Suprapubic skin (tissue), 4 donors: ENCODE results near the gene SEMA6C. TPM values are rescaled to one million over a fixed set of nuclear protein-coding genes. Genes with fewer than 3 reads are reported as not detected.
"Not testable (repeated sequence)": the region's sequence is repeated elsewhere in the genome, so short reads cannot be mapped to it uniquely, and the experiment has no call there.

Experiments used
- DNase-seq, 2 donors: peaks; one replicate each; pipeline ENCODE4 v3.0.0-alpha.2; 2019; ENCODE audit warnings: low spot score in 2 of 2
- H3K27ac ChIP-seq: fragments of 200-600 bp; sonication (generic); one replicate; pipeline ENCODE4 v1.5.1; 2019
- H3K27me3 ChIP-seq: fragments of 200-600 bp; sonication (generic); one replicate; pipeline ENCODE4 v1.5.1; 2019
- H3K36me3 ChIP-seq: fragments of 200-600 bp; sonication (generic); one replicate; pipeline ENCODE4 v1.5.1; 2019
- H3K4me1 ChIP-seq: fragments of 200-600 bp; sonication (generic); one replicate; pipeline ENCODE4 v1.5.1; 2019
- H3K4me3 ChIP-seq: fragments of 200-600 bp; sonication (generic); one replicate; pipeline ENCODE4 v1.5.1; 2019; ENCODE audit warnings: mild to moderate bottlenecking
- H3K9me3 ChIP-seq: fragments of 200-600 bp; sonication (generic); one replicate; pipeline ENCODE4 v1.5.1; 2019
- CTCF ChIP-seq, 2 donors: fragments of 200-600 bp in 1 of 2; fragments of 450-650 bp in 1 of 2; sonication (generic) in 1 of 2; IDR thresholded peaks; one replicate each; pipeline ENCODE4 v1.5.1; 2016 to 2019; ENCODE audit warnings: antibody characterized with exemption in 2 of 2, mild to moderate bottlenecking in 1 of 2, moderate library complexity in 1 of 2
- EP300 ChIP-seq: sonication (generic); formaldehyde crosslinking; IDR thresholded peaks from one replicate; pipeline ENCODE4 v1.6.1; 2017; ENCODE audit warnings: antibody characterized with exemption
- POLR2A ChIP-seq, 2 donors: fragments of 450-650 bp; IDR thresholded peaks; one replicate each; pipeline ENCODE4 v1.6.1; 2017; ENCODE audit warnings: antibody characterized with exemption in 2 of 2, mild to moderate bottlenecking in 2 of 2, moderate library complexity in 2 of 2
- POLR2AphosphoS5 ChIP-seq, 3 donors: sonication (generic); formaldehyde crosslinking; IDR thresholded peaks; one replicate each; pipeline ENCODE4 v1.6.1; 2017; ENCODE audit warnings: antibody characterized with exemption in 3 of 3
- WGBS: methylation state at CpG from one replicate; pipeline ENCODE4 v1.1.5; 2018; 5-methylcytosine and 5-hydroxymethylcytosine counted together
- total RNA-seq, 4 donors: library from RNA; depleted of rRNA; stranded (reverse); fragments of >200 nt; gene quantifications; one replicate each; pipeline ENCODE4 v1.1.0, GENCODE V29; 2016

Gene SEMA6C
- total RNA-seq, 4 donors from 2014 or later, result 5.5 to 19.0 (median 14.9) TPM

- peak in 1 of 2 donors; percentile 18 for DNase-seq
- H3K36me3 ChIP-seq, result no peaks in the 10 kb centered on the region
- WGBS, result 85% methylated on average over 7 of the region's 7 CpGs
- TF ChIP-seq POLR2A (IDR thresholded peaks at IDR 0.05), result no peak
- TF ChIP-seq CTCF (IDR thresholded peaks at IDR 0.05), result no peak
- no peak for TF ChIP-seq POLR2AphosphoS5 (IDR thresholded peaks at IDR 0.05)
- no peak for TF ChIP-seq EP300
- H3K4me1 ChIP-seq, result peaks cover 42% of the 10 kb centered on the region
- no peaks in the 10 kb centered on the region for H3K27me3 ChIP-seq
- no peak overlapping the region for H3K4me3 ChIP-seq
- H3K27ac ChIP-seq, result no peak overlapping the region
- no peaks in the 10 kb centered on the region for H3K9me3 ChIP-seq
Measured at GRCh38 chr1:151192047-151192446, 45.6 kb upstream of the SEMA6C start.

GRCh38 chr1:151189637-151190445 is 43.4 kb upstream of the SEMA6C start, which contains the start of gene VPS72:
Gene VPS72 (minus strand): TSS chr1:151190197. CDS start chr1:151190121, 76 bp downstream.
- Histone ChIP-seq H3K36me3 (peaks cover 12% of the 10 kb centered on the region), H3K4me3 (peak within 1 kb of the TSS; percentile 81), H3K27ac (peak within 1 kb of the TSS; percentile 88), H3K27me3 (no peaks in the 10 kb centered on the region), H3K4me1 (peaks cover 30% of the 10 kb centered on the region), H3K9me3 (no peaks in the 10 kb centered on the region)
- TF ChIP-seq POLR2AphosphoS5 (IDR thresholded peaks at IDR 0.05) (peak in 2 of 3 donors; percentile 18 to 56), POLR2A (IDR thresholded peaks at IDR 0.05) (no peak)
- WGBS, result under 1% methylated on average over 42 of the region's 42 CpGs
- peak; percentile 91 to 92 for DNase-seq

GRCh38 chr1:151188667-151189066 is 42.2 kb upstream of the SEMA6C start:
- WGBS, result 81% methylated on average over 8 of the region's 8 CpGs
- not testable (repeated sequence) for H3K9me3 ChIP-seq, H3K27ac ChIP-seq, DNase-seq, H3K27me3 ChIP-seq
- peak overlapping the region; percentile 81 for H3K4me3 ChIP-seq
- H3K4me1 ChIP-seq, result peaks cover 24% of the 10 kb centered on the region
- peaks cover 24% of the 10 kb centered on the region for H3K36me3 ChIP-seq

- WGBS, result 72% methylated on average over 1 of the region's 1 CpG
- peaks cover 24% of the 10 kb centered on the region for H3K4me1 ChIP-seq
- H3K27me3 ChIP-seq, result no peaks in the 10 kb centered on the region
- TF ChIP-seq POLR2A (IDR thresholded peaks at IDR 0.05) (no peak), POLR2AphosphoS5 (IDR thresholded peaks at IDR 0.05) (no peak)
- no peak overlapping the region for H3K4me3 ChIP-seq
- DNase-seq, result no peak
- H3K9me3 ChIP-seq, result no peaks in the 10 kb centered on the region
- peaks cover 39% of the 10 kb centered on the region for H3K36me3 ChIP-seq
- H3K27ac ChIP-seq, result no peak overlapping the region
Measured at GRCh38 chr1:151187205-151187604, 40.8 kb upstream of the SEMA6C start.

GRCh38 chr1:151184211-151184610 is 37.8 kb upstream of the SEMA6C start:
- DNase-seq, result no peak
- Histone ChIP-seq H3K4me1 (peaks cover 14% of the 10 kb centered on the region), H3K27me3 (no peaks in the 10 kb centered on the region), H3K4me3 (no peak overlapping the region), H3K27ac (no peak overlapping the region), H3K36me3 (peaks cover 69% of the 10 kb centered on the region), H3K9me3 (no peaks in the 10 kb centered on the region)
- 94% methylated on average over 10 of the region's 10 CpGs for WGBS
- TF ChIP-seq POLR2AphosphoS5 (IDR thresholded peaks at IDR 0.05), result no peak
- TF ChIP-seq POLR2A (IDR thresholded peaks at IDR 0.05), result no peak
- no peak for TF ChIP-seq CTCF (IDR thresholded peaks at IDR 0.05)
- no peak for TF ChIP-seq EP300

GRCh38 chr1:151176514-151177045 is 30.1 kb upstream of the SEMA6C start:
- Histone ChIP-seq H3K27ac (no peak overlapping the region), H3K36me3 (peaks cover 84% of the 10 kb centered on the region), H3K9me3 (no peaks in the 10 kb centered on the region), H3K4me3 (no peak overlapping the region), H3K27me3 (no peaks in the 10 kb centered on the region), H3K4me1 (peaks cover 8% of the 10 kb centered on the region)
- TF ChIP-seq EP300 (no peak), POLR2A (IDR thresholded peaks at IDR 0.05) (no peak), POLR2AphosphoS5 (IDR thresholded peaks at IDR 0.05) (no peak), CTCF (IDR thresholded peaks at IDR 0.05) (no peak)
- 92% methylated on average over 17 of the region's 17 CpGs for WGBS
- DNase-seq, result no peak
